Loucy (cell line): Measurements from ENCODE around the gene TPO.

Experiments
- H2AFZ ChIP-seq: fragments of 200-600 bp; sonication (generic); 2 replicates; pipeline ENCODE4 v1.6.0; 2016; ENCODE audit warnings: antibody characterized with exemption, mild to moderate bottlenecking, low read length, moderate library complexity
- H3F3A ChIP-seq: fragments of 200-600 bp; 2 replicates; pipeline ENCODE4 v1.6.0; 2016; ENCODE audit warnings: antibody characterized with exemption, low read depth, mild to moderate bottlenecking
- H3K27me3 ChIP-seq: fragments of 200-600 bp; sonication (generic); 2 replicates; pipeline ENCODE4 v1.6.1; 2014; ENCODE audit warnings: low read length, mild to moderate bottlenecking; ENCODE audit not compliant: insufficient read depth, poor library complexity, severe bottlenecking
- H3K36me3 ChIP-seq: fragments of 200-600 bp; sonication (generic); 2 replicates; pipeline ENCODE4 v1.6.1; 2016; ENCODE audit warnings: low read length; ENCODE audit not compliant: insufficient read depth
- H3K4me1 ChIP-seq: fragments of 200-600 bp; sonication (generic); 2 replicates; pipeline ENCODE4 v1.5.1; 2014; ENCODE audit warnings: low read length, mild to moderate bottlenecking; ENCODE audit not compliant: insufficient read depth, poor library complexity, severe bottlenecking
- H3K4me2 ChIP-seq: fragments of 200-600 bp; sonication (generic); 2 replicates; pipeline ENCODE4 v1.6.0; 2014; ENCODE audit warnings: antibody characterized with exemption, low read length, low read depth, mild to moderate bottlenecking; ENCODE audit not compliant: poor library complexity, severe bottlenecking
- H3K4me3 ChIP-seq: fragments of 200-600 bp; sonication (generic); 2 replicates; pipeline ENCODE4 v1.5.1; 2014; ENCODE audit warnings: low read length, mild to moderate bottlenecking, mixed read lengths; ENCODE audit not compliant: poor library complexity, severe bottlenecking
- H3K79me2 ChIP-seq: fragments of 200-600 bp; sonication (generic); 2 replicates; pipeline ENCODE4 v1.6.1; 2014; ENCODE audit warnings: low read length; ENCODE audit not compliant: insufficient read depth
- H3K9ac ChIP-seq: fragments of 200-600 bp; sonication (generic); 2 replicates; pipeline ENCODE4 v1.6.0; 2014; ENCODE audit warnings: mild to moderate bottlenecking, low read depth, low read length, moderate library complexity; ENCODE audit not compliant: poor library complexity, severe bottlenecking
- H3K9me2 ChIP-seq: fragments of 200-600 bp; sonication (generic); replicated peaks from 2 replicates; pipeline ENCODE4 v1.6.1; 2016; ENCODE audit warnings: low read depth, low read length, mixed read lengths
- H3K9me3 ChIP-seq: fragments of 200-600 bp; sonication (generic); 2 replicates; pipeline ENCODE4 v1.6.1; 2014; ENCODE audit warnings: mild to moderate bottlenecking, antibody characterized with exemption, low read length, low read depth; ENCODE audit not compliant: insufficient read depth
- H4K20me1 ChIP-seq: fragments of 200-600 bp; sonication (generic); 2 replicates; pipeline ENCODE4 v1.6.0; 2014; ENCODE audit warnings: antibody characterized with exemption, low read length, mild to moderate bottlenecking; ENCODE audit not compliant: insufficient read depth, poor library complexity, severe bottlenecking
- CTCF ChIP-seq: fragments of 200-600 bp; sonication (generic); conservative IDR thresholded peaks from 2 replicates; pipeline ENCODE4 v1.5.1; 2014; ENCODE audit warnings: mild to moderate bottlenecking, antibody characterized with exemption, low read length
- EZH2phosphoT487 ChIP-seq: fragments of 200-600 bp; IDR thresholded peaks from 2 replicates; pipeline ENCODE4 v1.6.1; 2018; ENCODE audit warnings: antibody characterized with exemption, mild to moderate bottlenecking, moderate library complexity, borderline replicate concordance

TPO gene

DNA sequence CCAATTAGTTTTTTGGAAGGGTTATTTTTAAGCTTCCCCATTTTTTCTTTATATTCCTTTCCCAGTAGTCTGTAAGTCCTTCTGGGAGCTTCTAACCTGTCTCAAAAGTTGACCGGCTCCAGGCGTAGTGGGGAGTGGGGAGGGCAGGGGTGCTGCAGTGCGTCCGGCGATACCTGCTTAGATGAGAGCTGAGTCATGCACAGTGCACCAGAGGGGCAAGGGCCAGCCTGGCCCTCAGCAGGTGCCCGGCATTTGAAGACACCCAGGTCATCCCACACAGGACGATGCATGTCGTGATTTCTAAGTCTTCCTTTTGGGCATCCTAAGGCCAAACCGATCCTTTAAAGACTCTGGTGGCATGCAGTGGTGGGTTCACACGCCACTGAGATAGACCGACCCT, 73.4 kb downstream of the TPO start:
- Histone ChIP-seq H3K4me1 (no peaks in the 10 kb centered on the region), H3K9ac (no peak overlapping the region)

DNA sequence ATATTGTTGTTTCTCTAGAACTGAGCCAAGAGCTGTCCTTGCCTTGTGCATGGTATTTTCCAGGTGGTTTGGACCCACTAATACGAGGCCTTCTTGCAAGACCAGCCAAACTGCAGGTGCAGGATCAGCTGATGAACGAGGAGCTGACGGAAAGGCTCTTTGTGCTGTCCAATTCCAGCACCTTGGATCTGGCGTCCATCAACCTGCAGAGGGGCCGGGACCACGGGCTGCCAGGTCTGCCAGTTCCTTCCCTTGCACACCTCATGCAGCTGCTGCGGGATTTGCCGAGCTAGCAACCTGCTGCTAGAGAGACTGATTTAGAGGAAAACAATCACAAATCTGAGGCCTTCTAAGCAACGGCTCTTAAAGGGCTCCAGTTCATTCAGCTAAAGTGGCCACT, 74.5 kb downstream of the TPO start:
- Histone ChIP-seq H2AFZ (no peak overlapping the region), H3K36me3 (no peaks in the 10 kb centered on the region), H3K4me3 (no peak overlapping the region), H3K9ac (no peak overlapping the region), H3K79me2 (no peaks in the 10 kb centered on the region), H4K20me1 (no peaks in the 10 kb centered on the region), H3F3A (no peaks in the 10 kb centered on the region), H3K4me2 (no peak overlapping the region), H3K27me3 (no peaks in the 10 kb centered on the region), H3K9me3 (no peaks in the 10 kb centered on the region), H3K9me2 (no peaks in the 10 kb centered on the region), H3K4me1 (no peaks in the 10 kb centered on the region)
- TF ChIP-seq CTCF = no peak
- no peak for TF ChIP-seq EZH2phosphoT487

More for the DNA sequence above, 73.4 kb downstream of the TPO start:
- H3F3A ChIP-seq = no peaks in the 10 kb centered on the region
- H3K4me2 ChIP-seq = no peak overlapping the region
- no peak for TF ChIP-seq CTCF
- no peak for TF ChIP-seq EZH2phosphoT487
- H3K36me3 ChIP-seq = no peaks in the 10 kb centered on the region
- H3K9me2 ChIP-seq = no peaks in the 10 kb centered on the region
- H3K9me3 ChIP-seq = no peaks in the 10 kb centered on the region
- H3K4me3 ChIP-seq = no peak overlapping the region
- no peak overlapping the region for H2AFZ ChIP-seq
- H3K79me2 ChIP-seq = no peaks in the 10 kb centered on the region
- no peaks in the 10 kb centered on the region for H3K27me3 ChIP-seq
- H4K20me1 ChIP-seq = no peaks in the 10 kb centered on the region

DNA sequence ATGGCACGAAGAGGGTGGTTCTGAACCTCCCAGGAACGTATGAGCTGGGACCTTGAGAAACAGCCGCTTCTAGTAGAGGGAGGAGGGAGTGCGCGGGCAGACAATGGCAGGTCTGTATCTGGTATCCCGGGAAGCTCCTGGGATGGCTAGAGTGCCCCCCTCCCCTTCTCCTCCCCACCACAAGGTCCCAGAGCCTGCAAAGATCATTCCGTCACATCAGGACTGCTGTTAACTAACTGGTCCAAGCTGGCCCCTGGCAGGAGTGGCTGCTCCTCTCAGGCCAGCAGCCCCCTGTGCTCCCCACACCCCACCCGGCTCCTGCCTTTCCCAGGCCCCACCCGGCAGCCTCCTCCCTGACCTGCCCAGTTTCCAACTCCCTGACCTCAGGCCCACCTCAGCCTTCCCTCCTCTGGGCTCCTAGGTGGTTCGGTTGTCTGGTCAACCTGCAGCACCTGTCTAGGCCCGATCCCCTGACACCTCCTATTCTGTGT, 75.0 kb downstream of the TPO start:
- H3K9me2 ChIP-seq = no peaks in the 10 kb centered on the region
- no peaks in the 10 kb centered on the region for H3F3A ChIP-seq
- H3K9ac ChIP-seq = peak overlapping the region; percentile 57
- no peak overlapping the region for H3K4me2 ChIP-seq
- H3K9me3 ChIP-seq = no peaks in the 10 kb centered on the region
- no peaks in the 10 kb centered on the region for H3K79me2 ChIP-seq
- TF ChIP-seq CTCF (no peak), EZH2phosphoT487 (no peak)
- H4K20me1 ChIP-seq = no peaks in the 10 kb centered on the region
- no peak overlapping the region for H3K4me3 ChIP-seq
- H2AFZ ChIP-seq = no peak overlapping the region
- no peaks in the 10 kb centered on the region for H3K27me3 ChIP-seq
- no peaks in the 10 kb centered on the region for H3K4me1 ChIP-seq
- H3K36me3 ChIP-seq = no peaks in the 10 kb centered on the region
